ENCODE data around the gene TRIM31.
"Not testable (repeated sequence)": the region's sequence is repeated elsewhere in the genome, so short reads cannot be mapped to it uniquely, and the experiment has no call there.

The TRIM31 gene

GRCh38 chr6:30129265-30130178, 16.6 kb upstream of the TRIM31 start:
- no peak for TF ChIP-seq CTCF (conservative IDR thresholded peaks at IDR 0.05; ENCODE audit: low read depth, low read length)
- H3K4me3 ChIP-seq (ENCODE audit: low read depth, low read length), result no peak overlapping the region
- DNase-seq (ENCODE audit: low read depth), result no peak

- H3K4me3 ChIP-seq (ENCODE audit: low read depth, low read length), result no peak overlapping the region
- no peak for TF ChIP-seq CTCF (conservative IDR thresholded peaks at IDR 0.05; ENCODE audit: low read depth, low read length)
- no peak for DNase-seq (ENCODE audit: low read depth)
These were observed 14.6 kb upstream of the TRIM31 start for GRCh38 chr6:30127238-30128093.

GRCh38 chr6:30122515-30122914, 9.6 kb upstream of the TRIM31 start:
- H3K4me3 ChIP-seq (ENCODE audit: low read depth, low read length), result no peak overlapping the region
- TF ChIP-seq CTCF (conservative IDR thresholded peaks at IDR 0.05; ENCODE audit: low read depth, low read length), result no peak
- no peak for DNase-seq (ENCODE audit: low read depth)

GRCh38 chr6:30121446-30122366, 8.8 kb upstream of the TRIM31 start:
- no peak overlapping the region for H3K4me3 ChIP-seq (ENCODE audit: low read depth, low read length)
- TF ChIP-seq CTCF (conservative IDR thresholded peaks at IDR 0.05; ENCODE audit: low read depth, low read length), result no peak
- no peak for DNase-seq (ENCODE audit: low read depth)

- H3K4me3 ChIP-seq (ENCODE audit: low read depth, low read length); DNase-seq (ENCODE audit: low read depth): not testable (repeated sequence)
These were observed 5.8 kb upstream of the TRIM31 start for GRCh38 chr6:30118691-30119090.

- no peak overlapping the region for H3K4me3 ChIP-seq (ENCODE audit: low read depth, low read length)
- TF ChIP-seq CTCF (conservative IDR thresholded peaks at IDR 0.05; ENCODE audit: low read depth, low read length), result peak; percentile 8
- DNase-seq (ENCODE audit: low read depth), result no peak
These were observed 3.8 kb upstream of the TRIM31 start for GRCh38 chr6:30116724-30117123.

Measured in choroid plexus epithelial cell (primary cell).